Measurements from ENCODE around the gene ARHGDIG.

- no peak for TF ChIP-seq CTCF (IDR thresholded peaks at IDR 0.05; ENCODE audit: insufficient read depth, low read length, poor library complexity, severe bottlenecking)
- TF ChIP-seq EZH2phosphoT487 (conservative IDR thresholded peaks at IDR 0.05; ENCODE audit: low read length): no peak
Measured at GRCh38 chr16:324201-324450, 43.7 kb downstream of the ARHGDIG start.

All from SU-DHL-6 (cell line).